Measurements from ENCODE around the gene LRRC7.

DNA sequence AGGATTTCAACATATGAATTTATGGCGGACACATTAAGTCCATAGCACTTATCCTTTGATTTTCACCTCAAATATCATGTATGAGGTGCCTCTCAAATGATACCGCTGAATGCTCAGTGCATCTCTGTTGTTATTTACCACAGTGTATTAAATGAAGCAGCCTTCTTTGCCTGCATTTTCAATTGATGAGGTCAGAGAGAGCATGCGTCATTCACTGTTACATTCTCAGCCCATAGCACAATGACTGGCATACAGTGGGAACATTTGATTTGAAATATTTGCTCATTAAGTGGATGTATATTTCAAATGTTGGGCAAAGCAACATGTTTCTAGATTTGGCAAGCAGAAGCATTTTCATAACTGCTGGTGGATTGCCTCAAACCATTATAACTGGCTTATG, 45.7 kb downstream of the LRRC7 start:
- TF ChIP-seq CTCF (IDR thresholded peaks at IDR 0.05) = no peak
- no peak for TF ChIP-seq POLR2A (IDR thresholded peaks at IDR 0.05)
